Heart right ventricle (tissue), 16 donors: ENCODE results near the gene CNPY4. TPM values are rescaled to one million over a fixed set of nuclear protein-coding genes. Genes with fewer than 3 reads are reported as not detected.

Experiments
- ATAC-seq, 8 donors: fragments of 200-7000 bp; cut with Tn5 transposase; one replicate each; pipeline ENCODE4 v1.9.1; 2020; ENCODE audit warnings: mild to moderate bottlenecking in 8 of 8, moderate library complexity in 8 of 8, moderate number of reproducible peaks in 1 of 8
- DNase-seq, 2 donors: peaks; one replicate each; pipeline ENCODE4 v3.0.0-alpha.2; 2020
- H3K27ac ChIP-seq, 10 donors: fragments of 200-600 bp; sonication (generic) in 2 of 10; one replicate each; pipeline versions ENCODE4 v1.5.0 to v1.8.0; 2020 to 2022; ENCODE audit warnings: mild to moderate bottlenecking in 3 of 10
- H3K27me3 ChIP-seq, 7 donors: fragments of 200-600 bp; one replicate each; pipeline ENCODE4 v1.8.0; 2021 to 2022; ENCODE audit warnings: mild to moderate bottlenecking in 2 of 7
- H3K36me3 ChIP-seq, 9 donors: fragments of 200-600 bp; sonication (generic) in 1 of 9; one replicate each; pipeline versions ENCODE4 v1.5.0 to v1.8.0; 2020 to 2022; ENCODE audit warnings: mild to moderate bottlenecking in 2 of 9
- H3K4me1 ChIP-seq, 9 donors: fragments of 200-600 bp; sonication (generic) in 1 of 9; one replicate each; pipeline versions ENCODE4 v1.5.0 to v1.8.0; 2020 to 2022; ENCODE audit warnings: mild to moderate bottlenecking in 4 of 9
- H3K4me3 ChIP-seq, 10 donors: fragments of 200-600 bp; sonication (generic) in 2 of 10; one replicate each; pipeline versions ENCODE4 v1.5.0 to v1.8.0; 2020 to 2022; ENCODE audit warnings: mild to moderate bottlenecking in 7 of 10, moderate library complexity in 2 of 10
- H3K9me3 ChIP-seq, 11 donors: fragments of 200-600 bp in 10 of 11; sonication (generic) in 2 of 11; one replicate each; pipeline versions ENCODE4 v1.5.0 to v1.8.0; 2013 to 2022; ENCODE audit warnings: mild to moderate bottlenecking in 2 of 11, control low read depth in 1 of 11, moderate library complexity in 1 of 11
- WGBS, 2 donors: extraction: QIAGEN DNeasy Blood & Tissue Kit; methylation state at CpG; one replicate each; pipeline ENCODE4 v1.1.7; 2013; ENCODE audit warnings: inconsistent platforms in 1 of 2; 5-methylcytosine and 5-hydroxymethylcytosine counted together
- intact Hi-C, 10 donors: fragments of 100-400 bp; cut with DNase I; formaldehyde crosslinking; loops; one replicate each; pipeline versions ENCODE4 v1.11.1 to v1.14.2; 2022
- polyA plus RNA-seq, 2 donors: library from polyadenylated mRNA; stranded (reverse); fragments of 200-250 nt; gene quantifications; one replicate each; pipeline ENCODE4 v1.2.3, GENCODE V29; 2013
- total RNA-seq, 10 donors: library from RNA; stranded (reverse); fragmentation: NEBNext Ultra II Directional in 3 of 10; extraction: Animal tissue kit (Norgen Biotek cat#: 25700) in 3 of 10; gene quantifications; one replicate each; pipeline versions ENCODE4 v1.2.1 to v1.2.4, GENCODE V29; 2021 to 2023
- TF ChIP-seq, protein P1 (sequence below), 9 donors: fragments of 200-600 bp; sonication (generic) in 2 of 9; IDR thresholded peaks; one replicate each; pipeline versions ENCODE4 v1.5.0 to v1.8.0; 2021 to 2022; ENCODE audit warnings: antibody characterized with exemption in 9 of 9, mild to moderate bottlenecking in 5 of 9, moderate library complexity in 1 of 9
- donor health status: Arrhythmogenic right ventricular cardiomyopathy.
- donor health status: ischemic (EF 13 %, LVEDD 7.1; RV severe dilation, severe dysfunction).
- donor health status: healthy with polysubstance abuse.
- donor health status: DM: no; HTN: yes; CAD: no.
- donor health status: DM: no; HTN: no; CAD: no.
- donor health status: ischemic (EF 25% LVEDD 6.9; RV normal size, moderate dysfunction).
- donor health status: ischemic (EF 25% LVEDD 5.7; RV mildly dilated, moderate dysfunction).
- donor health status: healthy.
- donor health status: DM: yes; HTN: yes; CAD: no.
- donor health status: Ischemic cardiomyopathy.
- donor health status: ischemic (EF 35%, LVEDD 5.7; RV mildly dilated, moderate dysfunction).
- donor health status: nonischemic (EF 11% LVEDD 7.7; RV severe dilation, severe dysfunction).
- donor health status: DM: yes; HTN: yes; CAD: no.
- donor health status: PGD.
- donor health status: ischemic (EF 29% LVEDD 5.4; RV normal size, mild dysfunction).
- donor health status: nonischemic (EF 23%, LVEDD 6.1; RV moderate dilation, normal function).

Gene CNPY4
- total and polyA plus RNA-seq, 12 donors: 4.9 to 13.7 (median 7.4) TPM

DNA sequence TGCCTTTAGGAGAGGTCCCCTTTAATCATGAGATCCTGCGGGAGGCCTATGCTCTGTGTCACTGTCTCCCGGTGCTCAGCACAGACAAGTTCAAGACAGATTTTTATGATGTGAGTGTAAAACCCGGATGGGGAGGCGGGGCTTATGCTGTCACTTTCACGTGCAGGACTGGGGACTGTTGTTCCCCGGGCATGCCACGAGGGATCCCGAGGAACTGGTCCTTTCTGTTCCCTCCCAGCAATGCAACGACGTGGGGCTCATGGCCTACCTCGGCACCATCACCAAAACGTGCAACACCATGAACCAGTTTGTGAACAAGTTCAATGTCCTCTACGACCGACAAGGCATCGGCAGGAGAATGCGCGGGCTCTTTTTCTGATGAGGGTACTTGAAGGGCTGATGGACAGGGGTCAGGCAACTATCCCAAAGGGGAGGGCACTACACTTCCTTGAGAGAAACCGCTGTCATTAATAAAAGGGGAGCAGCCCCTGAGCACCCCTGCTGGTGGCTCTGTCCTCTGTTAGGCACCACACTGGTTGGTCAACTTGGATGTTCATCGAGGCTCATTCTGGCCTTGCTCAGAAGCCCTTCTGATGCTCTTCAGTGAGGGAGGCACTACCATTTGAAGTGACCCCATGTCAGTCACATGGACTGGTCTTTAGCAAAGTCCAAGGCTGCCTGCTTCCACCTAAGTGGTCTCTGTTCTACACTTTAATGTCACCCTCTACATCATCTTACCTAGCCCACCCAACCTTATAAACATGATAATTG is 27.8 kb upstream of the CNPY4 start:
- no peaks in the 10 kb centered on the region for H3K9me3 ChIP-seq
- peaks cover 0 to 68% (median 56%) of the 10 kb centered on the region in 9 donors for H3K36me3 ChIP-seq
- no peak for ATAC-seq
- WGBS, 2 donors: 57 to 67% methylated on average over 19 of the region's 19 CpGs
- intact Hi-C loops: no loop called here
- no peak overlapping the region for H3K4me3 ChIP-seq
- H3K4me1 ChIP-seq: peaks cover 5 to 39% (median 23%) of the 10 kb centered on the region in 9 donors
- no peak for DNase-seq
- TF ChIP-seq, protein P1, sequence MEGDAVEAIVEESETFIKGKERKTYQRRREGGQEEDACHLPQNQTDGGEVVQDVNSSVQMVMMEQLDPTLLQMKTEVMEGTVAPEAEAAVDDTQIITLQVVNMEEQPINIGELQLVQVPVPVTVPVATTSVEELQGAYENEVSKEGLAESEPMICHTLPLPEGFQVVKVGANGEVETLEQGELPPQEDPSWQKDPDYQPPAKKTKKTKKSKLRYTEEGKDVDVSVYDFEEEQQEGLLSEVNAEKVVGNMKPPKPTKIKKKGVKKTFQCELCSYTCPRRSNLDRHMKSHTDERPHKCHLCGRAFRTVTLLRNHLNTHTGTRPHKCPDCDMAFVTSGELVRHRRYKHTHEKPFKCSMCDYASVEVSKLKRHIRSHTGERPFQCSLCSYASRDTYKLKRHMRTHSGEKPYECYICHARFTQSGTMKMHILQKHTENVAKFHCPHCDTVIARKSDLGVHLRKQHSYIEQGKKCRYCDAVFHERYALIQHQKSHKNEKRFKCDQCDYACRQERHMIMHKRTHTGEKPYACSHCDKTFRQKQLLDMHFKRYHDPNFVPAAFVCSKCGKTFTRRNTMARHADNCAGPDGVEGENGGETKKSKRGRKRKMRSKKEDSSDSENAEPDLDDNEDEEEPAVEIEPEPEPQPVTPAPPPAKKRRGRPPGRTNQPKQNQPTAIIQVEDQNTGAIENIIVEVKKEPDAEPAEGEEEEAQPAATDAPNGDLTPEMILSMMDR (IDR thresholded peaks at IDR 0.05): no peak
- H3K27me3 ChIP-seq: no peaks in the 10 kb centered on the region
- H3K27ac ChIP-seq: no peak overlapping the region

DNA sequence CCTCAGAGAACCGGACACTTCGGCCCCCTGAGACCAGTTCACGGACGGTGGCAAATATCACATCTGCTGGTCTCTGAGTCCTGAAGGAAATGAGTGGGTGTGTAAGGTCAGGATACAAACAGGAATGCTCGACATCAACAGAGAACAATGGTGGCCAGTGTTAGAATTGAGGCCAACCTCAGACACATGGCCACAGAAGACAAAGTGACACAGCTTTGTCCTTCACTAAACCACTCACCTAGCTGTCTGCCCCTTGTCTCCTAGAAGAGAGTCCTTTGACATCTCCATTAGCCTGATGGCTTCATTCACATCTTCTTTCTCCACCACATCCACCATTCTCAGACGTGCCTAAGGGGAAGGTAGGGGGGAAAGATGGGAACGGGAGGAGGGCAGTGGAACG is 26.4 kb upstream of the CNPY4 start:
- intact Hi-C loops: no loop called here
- Histone ChIP-seq H3K36me3 (peaks cover 0 to 83% (median 70%) of the 10 kb centered on the region in 9 donors), H3K27me3 (no peaks in the 10 kb centered on the region), H3K4me1 (peaks cover 5 to 30% (median 21%) of the 10 kb centered on the region in 9 donors), H3K9me3 (no peaks in the 10 kb centered on the region), H3K27ac (peak overlapping the region in 2 of 10 donors; percentile 18 to 26), H3K4me3 (no peak overlapping the region)
- 41 to 43% methylated on average over 8 of the region's 8 CpGs for WGBS, 2 donors
- DNase-seq (no peak), ATAC-seq (peak in 1 of 8 donors; percentile 29)
- TF ChIP-seq, protein P1 (IDR thresholded peaks at IDR 0.05): no peak

DNA sequence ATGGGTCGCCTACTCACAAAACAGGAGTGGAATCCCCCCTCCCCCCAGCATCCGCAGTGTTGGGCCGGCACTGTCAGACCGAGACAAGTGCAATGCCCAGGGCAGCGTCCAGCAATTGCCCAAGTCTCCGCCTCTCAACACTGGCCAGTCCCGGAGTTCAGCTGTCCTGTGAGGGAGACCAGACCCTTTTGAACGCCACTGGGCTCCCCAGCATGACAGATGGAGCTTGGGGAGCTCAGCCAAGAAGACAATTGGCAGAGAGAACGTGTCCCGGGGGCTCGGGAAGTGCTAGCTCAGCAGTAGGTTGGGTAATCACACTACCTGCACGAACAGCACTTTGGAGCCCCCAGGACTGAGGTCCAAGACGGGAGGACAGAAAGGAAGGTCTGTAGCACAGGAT is 25.9 kb upstream of the CNPY4 start:
- DNase-seq (no peak), ATAC-seq (no peak)
- peaks cover 5 to 27% (median 17%) of the 10 kb centered on the region in 9 donors for H3K4me1 ChIP-seq
- H3K9me3 ChIP-seq: no peaks in the 10 kb centered on the region
- peaks cover 0 to 88% (median 75%) of the 10 kb centered on the region in 9 donors for H3K36me3 ChIP-seq
- intact Hi-C loops: no loop called here
- TF ChIP-seq, protein P1 (IDR thresholded peaks at IDR 0.05): no peak
- peak overlapping the region in 2 of 10 donors; percentile 18 to 26 for H3K27ac ChIP-seq
- WGBS, 2 donors: 44 to 47% methylated on average over 13 of the region's 13 CpGs
- no peak overlapping the region for H3K4me3 ChIP-seq
- H3K27me3 ChIP-seq: no peaks in the 10 kb centered on the region

DNA sequence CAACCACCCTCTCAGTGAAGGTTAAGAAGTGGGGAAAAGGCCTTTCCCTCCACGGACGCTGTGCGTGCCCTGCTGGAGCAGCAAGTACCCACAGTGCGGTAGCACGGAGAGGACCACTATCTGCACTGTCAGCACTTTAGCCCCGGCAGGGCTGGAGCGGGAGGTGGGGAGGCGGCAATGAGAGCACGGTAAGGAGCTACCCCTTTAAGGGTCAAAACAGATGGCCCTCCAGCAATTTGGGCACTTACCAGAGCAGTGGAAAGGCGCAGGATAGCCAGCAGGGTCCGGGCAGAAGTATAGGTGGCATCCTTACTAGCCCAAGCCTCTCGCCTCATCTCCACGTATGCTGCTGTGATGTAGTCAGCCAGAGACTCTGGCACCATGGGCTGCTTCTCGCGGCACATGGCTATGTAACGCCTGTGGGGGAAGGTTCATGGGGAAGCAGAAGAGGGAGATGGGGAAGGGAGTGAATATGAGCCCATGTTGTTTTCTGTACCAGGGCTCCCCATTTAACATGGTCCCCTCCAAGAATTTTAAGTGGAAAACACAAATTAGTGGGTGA is 25.4 kb upstream of the CNPY4 start:
- TF ChIP-seq, protein P1 (IDR thresholded peaks at IDR 0.05): no peak
- Histone ChIP-seq H3K36me3 (peaks cover 0 to 93% (median 77%) of the 10 kb centered on the region in 9 donors), H3K9me3 (no peaks in the 10 kb centered on the region), H3K27me3 (no peaks in the 10 kb centered on the region), H3K27ac (no peak overlapping the region), H3K4me3 (no peak overlapping the region), H3K4me1 (peaks cover 5 to 32% (median 21%) of the 10 kb centered on the region in 9 donors)
- DNase-seq (no peak), ATAC-seq (no peak)
- intact Hi-C loops: no loop called here
- 77 to 79% methylated on average over 16 of the region's 16 CpGs for WGBS, 2 donors
